GM18951 (cell line): ENCODE data around the gene BEGAIN.

Experiments
- POLR2A ChIP-seq: IDR thresholded peaks from 4 replicates; pipeline ENCODE4 v1.6.1; 2011; ENCODE audit warnings: mild to moderate bottlenecking; ENCODE audit not compliant: insufficient read length, insufficient read depth; ENCODE audit errors: extremely low read depth
- in situ Hi-C: fragments of 300-500 bp; cut with MboI; formaldehyde crosslinking; loops from one replicate; pipeline ENCODE4 v1.12.0; 2022; ENCODE audit warnings: low sequenced_read_pairs, mixed read lengths, inconsistent platforms; ENCODE audit not compliant: unreplicated experiment

BEGAIN gene

DNA sequence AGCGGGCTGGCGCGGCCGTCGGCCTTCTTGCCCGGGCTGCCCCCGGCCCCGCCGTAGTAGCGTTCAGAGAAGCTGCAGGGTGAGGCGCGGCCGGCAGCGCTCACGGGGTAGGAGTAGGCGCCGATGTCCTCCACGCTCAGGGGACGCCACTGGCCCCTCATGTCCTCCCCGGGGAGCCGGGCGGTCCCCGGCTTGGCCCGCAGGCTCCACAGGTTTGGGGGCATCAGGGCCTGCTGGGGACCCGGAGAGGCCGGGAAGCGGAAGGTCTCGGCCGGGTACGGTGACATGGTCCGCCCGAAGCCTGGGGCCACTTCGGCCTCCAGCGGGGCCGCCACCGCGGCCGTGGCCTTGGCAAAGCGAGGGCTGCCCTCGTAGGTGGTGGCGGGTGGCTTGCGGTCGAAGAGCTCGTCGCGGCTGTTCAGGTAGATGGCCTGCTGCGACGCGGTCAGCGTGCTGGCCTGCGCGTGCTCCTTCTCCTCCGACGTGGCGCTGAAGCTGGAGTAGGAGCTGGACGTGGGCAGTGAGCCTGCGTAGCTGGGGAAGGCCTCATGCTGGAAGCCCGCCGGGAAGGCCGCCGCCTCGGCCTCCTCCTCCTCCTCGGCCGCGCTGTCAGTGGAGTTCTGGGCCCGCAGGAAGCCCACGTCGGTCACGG is 48.7 kb downstream of the BEGAIN start:
- no peak for TF ChIP-seq POLR2A

DNA sequence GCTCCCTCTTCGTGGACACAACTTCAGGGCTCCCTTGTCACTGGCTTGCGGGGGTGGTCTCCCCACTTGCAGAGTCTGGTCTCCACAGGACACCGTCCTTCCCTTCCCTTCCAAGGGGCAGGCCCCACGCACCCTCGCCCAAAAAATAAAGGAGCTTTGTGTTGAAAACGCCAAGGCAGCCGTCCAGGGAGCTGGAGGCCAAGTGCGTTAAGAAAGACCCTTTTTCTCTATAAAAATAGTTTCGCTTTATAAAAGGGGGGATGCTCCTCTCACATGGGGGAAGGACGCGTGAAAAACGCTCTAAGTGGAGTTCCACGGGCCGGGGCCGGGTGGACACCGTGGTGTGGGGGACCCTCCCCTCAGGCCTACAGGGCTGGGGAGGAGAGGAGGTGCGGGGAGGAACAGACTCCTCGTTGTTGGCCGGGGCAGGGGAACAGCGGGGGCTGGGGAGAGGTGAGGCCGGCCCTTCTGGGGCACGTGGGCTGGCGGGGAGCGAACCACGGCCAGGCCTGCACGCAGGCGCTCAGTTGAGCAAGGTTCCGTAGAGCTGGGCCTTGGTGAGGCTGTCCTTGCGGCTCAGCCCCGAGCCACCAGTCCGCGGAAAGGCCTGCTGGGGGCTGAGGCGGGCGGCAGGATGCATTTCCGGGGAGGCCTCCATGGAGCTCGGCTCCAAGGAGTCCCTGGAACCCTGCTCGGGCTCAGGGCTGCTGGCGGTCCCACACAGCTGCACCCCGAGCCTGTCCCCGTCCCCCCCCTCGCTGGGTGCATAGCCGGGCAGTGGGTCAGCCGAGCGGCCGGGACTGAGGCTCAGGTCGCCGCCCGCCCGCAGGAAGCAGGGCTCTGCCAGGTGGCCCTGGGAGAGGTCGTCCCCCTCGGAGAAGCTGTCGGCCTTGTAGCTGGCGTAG is 49.5 kb downstream of the BEGAIN start:
- TF ChIP-seq POLR2A, result no peak
- in situ Hi-C loops, result no loop called here

More for the DNA sequence above, 48.7 kb downstream of the BEGAIN start:
- in situ Hi-C loops, result no loop called here

DNA sequence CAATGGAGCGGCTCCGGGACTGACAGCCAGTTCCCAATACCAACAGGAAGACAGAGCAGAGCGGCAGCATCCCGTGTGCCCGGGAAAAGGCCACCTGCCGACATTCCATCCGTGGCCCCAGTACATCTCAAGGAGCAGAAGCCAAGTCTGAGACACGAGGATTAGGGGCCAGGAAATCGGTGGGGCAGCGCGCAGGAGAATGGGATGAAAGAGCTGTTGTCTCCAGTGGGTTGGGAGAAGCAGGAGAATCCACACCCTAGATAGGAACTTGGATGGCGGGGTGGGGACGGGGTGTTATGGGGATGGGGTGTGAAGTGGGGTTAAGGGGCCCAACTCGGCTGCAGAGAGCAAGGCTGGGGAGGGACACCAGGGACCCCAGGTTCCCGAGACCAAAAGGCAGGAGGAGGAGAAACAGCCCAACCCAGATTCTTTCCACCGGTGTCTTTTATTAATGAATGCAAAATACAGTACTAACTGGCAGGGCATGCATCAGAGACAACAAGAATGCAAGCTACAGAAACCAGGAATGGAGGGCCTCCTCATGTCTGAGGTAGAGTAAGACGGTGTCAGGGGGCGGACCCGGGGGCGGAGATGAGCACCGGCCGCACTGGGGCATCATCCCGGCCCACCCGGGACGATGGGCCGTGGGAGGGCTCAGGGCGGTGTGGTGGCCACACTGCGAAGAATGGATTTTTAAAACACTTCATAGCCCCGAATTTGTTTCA is 50.3 kb downstream of the BEGAIN start:
- in situ Hi-C loops, result no loop called here
- no peak for TF ChIP-seq POLR2A

DNA sequence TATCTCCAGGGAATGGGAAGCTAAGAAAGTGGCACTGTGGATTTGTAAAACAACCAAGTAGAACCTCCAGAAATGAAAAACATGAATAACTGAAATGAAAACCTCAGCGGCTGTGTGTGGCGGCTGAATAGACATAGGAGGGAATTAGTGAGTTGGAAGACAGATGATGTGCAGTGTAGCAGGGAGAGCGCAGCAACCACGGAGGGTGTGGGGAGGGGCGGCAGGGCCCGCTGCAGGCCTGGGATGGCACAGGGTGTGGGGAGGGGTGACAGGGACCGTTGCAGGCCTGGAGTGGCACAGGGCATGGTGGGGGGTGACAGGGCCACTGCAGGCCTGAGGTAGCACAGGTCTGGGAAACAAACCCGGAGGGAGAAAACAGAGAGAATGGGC is 51.1 kb downstream of the BEGAIN start:
- in situ Hi-C loops, result no loop called here
- no peak for TF ChIP-seq POLR2A

DNA sequence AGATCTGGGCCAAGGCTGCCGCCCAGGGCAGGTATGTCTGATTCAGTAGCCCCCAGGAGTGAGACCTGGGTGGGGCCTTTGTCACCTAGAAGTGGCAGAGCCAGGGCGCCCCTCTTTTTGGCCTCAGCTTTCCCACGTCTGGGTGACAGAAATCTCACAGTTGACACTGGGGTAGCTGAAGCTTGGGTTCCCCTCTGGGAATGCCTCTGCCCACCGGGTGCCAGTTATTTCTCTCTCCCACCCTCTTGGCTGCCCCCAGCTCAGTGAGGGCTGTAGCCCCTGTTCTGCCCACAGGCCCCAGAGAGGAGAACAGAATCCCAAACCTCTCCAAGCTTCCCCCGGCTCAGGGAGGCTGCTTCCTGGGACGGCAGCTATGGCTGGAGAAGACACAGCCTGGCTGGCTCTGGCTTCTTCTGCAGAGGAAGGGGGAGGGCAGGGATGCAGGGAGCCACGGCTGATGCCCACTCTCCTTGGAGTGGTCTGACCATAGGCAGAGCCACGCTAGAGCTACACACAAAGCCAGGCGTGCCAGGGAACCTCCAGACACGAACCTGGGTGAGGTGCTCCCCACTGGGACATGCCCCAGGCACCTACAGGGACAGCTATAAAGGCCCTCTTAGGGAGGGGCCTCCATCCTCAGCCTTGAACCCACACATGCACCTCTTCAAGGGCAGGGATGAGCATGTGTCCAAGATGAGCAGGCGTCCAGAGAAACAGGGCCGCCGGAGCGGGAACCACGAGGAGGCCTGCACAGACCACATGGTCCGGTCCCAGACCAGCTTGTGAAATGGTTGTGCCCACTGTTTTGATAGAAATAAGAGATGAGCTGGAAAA is 51.7 kb downstream of the BEGAIN start:
- no peak for TF ChIP-seq POLR2A
- in situ Hi-C loops, result no loop called here

DNA sequence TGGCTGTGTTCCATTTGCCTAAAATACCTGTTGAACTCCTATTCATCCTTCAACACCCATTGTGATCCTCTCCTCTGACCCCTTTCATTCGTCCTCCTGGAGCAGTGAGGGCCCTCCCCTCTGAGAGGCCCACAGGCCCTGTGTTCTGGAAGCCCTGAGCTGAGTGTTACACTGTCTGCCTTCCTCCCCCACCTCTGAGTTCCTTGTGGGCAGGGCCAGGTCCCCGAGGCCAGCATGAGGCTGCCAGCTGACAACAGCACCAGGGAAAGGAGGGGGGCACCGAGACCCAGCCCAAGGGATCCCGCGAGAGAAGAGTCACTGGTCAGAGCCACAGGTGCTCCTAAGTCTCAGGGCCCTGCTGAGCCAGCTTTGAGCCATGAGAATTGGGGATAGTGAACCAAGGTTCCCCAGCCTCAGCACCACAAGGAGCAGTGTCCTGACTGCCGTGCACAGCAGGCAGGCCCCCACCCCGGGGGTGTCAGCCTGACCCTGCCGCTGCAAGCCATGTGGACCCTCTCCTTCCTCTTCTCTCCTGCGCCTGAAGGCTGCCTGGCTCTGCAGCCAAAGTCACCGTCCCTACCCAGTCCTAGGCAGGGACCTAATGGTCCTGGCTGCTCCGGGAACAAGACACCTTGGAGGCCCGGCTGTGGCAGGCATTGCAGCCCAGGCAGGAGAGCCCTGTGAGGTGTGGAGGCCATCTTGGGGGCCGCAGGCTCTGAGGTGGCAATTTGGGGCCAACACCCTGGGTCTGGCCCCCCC is 52.5 kb downstream of the BEGAIN start:
- no peak for TF ChIP-seq POLR2A
- in situ Hi-C loops, result no loop called here

DNA sequence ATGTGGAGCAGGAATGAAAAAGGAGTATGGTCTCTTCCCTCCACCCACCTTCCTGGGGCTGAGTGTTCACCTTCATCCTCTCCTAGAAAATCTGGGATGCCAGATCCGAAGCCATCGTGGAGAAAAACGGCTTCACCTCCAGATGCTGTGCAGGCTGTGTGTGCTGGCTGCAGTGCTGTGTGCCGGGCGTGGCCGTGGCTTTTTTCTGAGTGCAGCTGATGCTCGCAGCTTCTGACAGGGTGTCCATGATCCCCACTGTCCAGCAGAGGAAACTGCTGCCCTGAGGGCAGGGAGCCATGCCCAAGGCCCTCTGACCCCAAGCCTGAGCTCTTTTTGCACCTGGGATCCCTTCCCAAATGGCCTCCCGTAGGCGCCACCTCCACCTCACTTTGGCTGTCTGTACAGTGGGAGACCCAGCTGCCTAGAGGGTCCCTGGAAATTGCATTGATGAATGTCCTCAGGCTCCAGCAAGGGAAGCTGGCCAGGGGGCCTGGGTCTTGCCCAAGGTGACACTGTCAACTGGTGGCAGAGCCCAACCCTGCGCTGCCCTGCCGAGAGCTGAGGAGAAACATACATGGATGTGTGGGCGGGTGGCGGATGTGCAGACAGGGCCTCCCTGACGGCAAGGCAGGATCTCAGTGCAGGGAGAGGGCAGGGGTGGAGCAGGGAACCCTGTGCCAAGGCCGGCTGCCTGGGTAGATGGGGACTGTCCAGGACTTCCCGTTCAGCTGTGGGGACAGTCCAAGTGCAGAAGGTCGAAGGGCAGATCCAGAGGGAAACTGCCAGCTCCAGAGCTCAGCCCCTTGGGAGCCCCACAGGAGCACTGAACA is 53.3 kb downstream of the BEGAIN start:
- in situ Hi-C loops, result no loop called here
- TF ChIP-seq POLR2A, result no peak

DNA sequence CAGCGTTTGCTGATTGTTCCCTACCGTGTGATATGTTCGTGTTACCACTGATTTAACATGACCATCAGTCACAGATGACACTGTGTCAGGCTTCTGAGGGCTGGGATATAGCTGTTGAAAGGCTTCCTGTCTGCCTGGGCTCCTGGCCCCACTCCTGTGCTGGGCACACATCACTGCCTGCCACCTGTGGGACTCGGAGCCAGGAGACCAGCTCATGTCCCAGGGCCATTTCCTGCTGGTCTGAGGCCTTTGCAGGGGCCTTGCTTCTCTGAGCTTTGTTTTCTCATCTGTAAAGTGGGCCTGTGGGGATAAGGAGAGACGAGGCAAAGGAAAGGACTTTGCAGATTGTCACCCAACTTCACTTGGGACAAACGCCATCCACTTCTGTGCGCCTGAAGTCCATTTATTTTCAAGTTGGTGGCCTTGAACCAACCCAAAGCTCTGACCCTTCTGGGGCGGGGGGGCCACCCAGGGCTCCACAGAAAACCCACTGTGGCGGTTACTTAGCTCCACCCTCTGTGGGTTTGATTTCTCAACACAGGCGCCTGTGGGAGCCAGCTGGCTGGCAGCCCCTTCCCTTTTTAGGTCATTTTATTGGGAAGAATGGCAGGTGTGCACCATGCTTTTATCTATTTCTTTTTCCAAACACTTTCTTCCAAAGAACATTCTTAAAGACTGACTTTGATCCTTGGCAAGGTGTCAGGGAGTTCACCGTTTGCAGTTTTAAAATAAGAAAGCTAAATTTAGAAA is 54.1 kb downstream of the BEGAIN start:
- TF ChIP-seq POLR2A, result no peak
- in situ Hi-C loops, result no loop called here

DNA sequence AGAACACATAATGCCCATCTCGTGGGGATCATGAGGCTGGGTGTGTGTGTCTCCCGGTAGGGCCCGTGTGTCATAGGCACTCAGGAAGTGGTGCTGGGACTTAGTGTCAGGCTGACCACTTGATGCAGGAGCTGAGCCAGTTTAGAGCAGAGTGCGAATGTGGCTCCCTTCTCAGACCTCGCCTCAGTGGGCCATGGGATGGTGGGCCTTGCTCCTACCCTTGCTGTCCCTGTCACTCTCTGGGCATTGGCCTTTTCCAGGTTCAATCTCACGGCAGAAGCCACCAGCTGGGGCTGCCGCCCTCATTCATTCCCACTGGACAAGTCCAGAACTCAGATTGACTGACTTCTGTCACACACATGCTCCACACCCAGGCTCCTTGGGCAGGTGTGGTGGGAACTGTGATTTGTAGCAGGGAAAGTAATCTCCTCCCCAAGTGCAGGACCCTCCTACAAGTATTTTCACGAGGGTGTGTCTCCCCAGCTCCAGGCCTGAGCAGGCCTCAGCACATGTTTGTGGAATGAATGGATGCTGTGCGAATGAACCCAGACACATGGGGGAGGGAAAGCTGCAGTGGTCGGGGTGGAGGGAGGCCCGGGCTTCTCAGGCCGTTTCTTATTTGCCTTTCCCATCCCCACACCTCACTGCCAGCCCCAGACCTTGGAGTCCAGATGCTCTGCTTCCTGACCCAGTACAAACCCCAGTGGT is 54.9 kb downstream of the BEGAIN start:
- no peak for TF ChIP-seq POLR2A
- in situ Hi-C loops, result no loop called here
